HFFc6 (cell line): ENCODE data around the gene ACY1. TPM values are rescaled to one million over a fixed set of nuclear protein-coding genes. Genes with fewer than 3 reads are reported as not detected.

ENCODE experiments used
- DNase-seq: peaks from one replicate; pipeline ENCODE4 v3.0.0-alpha.2; 2018
- H3K27ac Mint-ChIP-seq: 2 replicates; pipeline ENCODE4 v1.8.0; 2020; ENCODE audit warnings: mild to moderate bottlenecking, mixed read lengths
- H3K27me3 Mint-ChIP-seq: 2 replicates; pipeline ENCODE4 v1.8.0; 2021; ENCODE audit warnings: mild to moderate bottlenecking, moderate library complexity, mixed read lengths; ENCODE audit not compliant: insufficient read depth
- H3K36me3 Mint-ChIP-seq: 2 replicates; pipeline ENCODE4 v1.8.0; 2021; ENCODE audit warnings: low read depth, mixed read lengths
- H3K4me1 Mint-ChIP-seq: 2 replicates; pipeline ENCODE4 v1.8.0; 2020; ENCODE audit warnings: low read depth, mixed read lengths
- H3K4me3 Mint-ChIP-seq: 2 replicates; pipeline ENCODE4 v1.8.0; 2020; ENCODE audit warnings: mild to moderate bottlenecking, moderate library complexity, mixed read lengths
- H3K9me3 Mint-ChIP-seq: 2 replicates; pipeline ENCODE4 v1.8.0; 2020; ENCODE audit warnings: mild to moderate bottlenecking, mixed read lengths
- CTCF ChIP-seq: fragments of 200-600 bp; sonication (generic); IDR thresholded peaks from 2 replicates; pipeline ENCODE4 v1.5.0; 2021; ENCODE audit warnings: antibody characterized with exemption, mild to moderate bottlenecking
- total RNA-seq, 6 experiments: library from RNA; stranded (reverse); fragmentation: NEBNext Ultra II Directional; extraction: Animal tissue kit (Norgen Biotek cat#: 25700); gene quantifications; 2 replicates in 1 of 6; 3 replicates in 5 of 6; pipeline ENCODE4 v1.2.3, GENCODE V29; 2021

ACY1 gene
- total RNA-seq, 6 experiments from 2014 or later, result 40.0 to 49.2 (median 41.5) TPM

- DNase-seq, result peak; percentile 40
- H3K4me3 Mint-ChIP-seq, result peak within 1 kb of the TSS; percentile 95
- peaks cover 27% of the 10 kb centered on the region for H3K4me1 Mint-ChIP-seq
- peak within 1 kb of the TSS; percentile 85 for H3K27ac Mint-ChIP-seq
- H3K36me3 Mint-ChIP-seq, result no peaks in the 10 kb centered on the region
- no peaks in the 10 kb centered on the region; the same call in 1 of the 2 replicates for H3K27me3 Mint-ChIP-seq
- H3K9me3 Mint-ChIP-seq, result no peaks in the 10 kb centered on the region
- no peak for TF ChIP-seq CTCF
These were observed 15.8 kb upstream of the ACY1 start, which contains the start of gene PCBP4 for GRCh38 chr3:51967384-51968169. PCBP4 (minus strand) TSS chr3:51967454; CDS start chr3:51961240, 6,214 bp downstream.

GRCh38 chr3:51968170-51968775 lies 15.1 kb upstream of the ACY1 start:
- peak overlapping the region; percentile 77 for H3K27ac Mint-ChIP-seq
- no peaks in the 10 kb centered on the region for H3K36me3 Mint-ChIP-seq
- DNase-seq, result no peak
- H3K9me3 Mint-ChIP-seq, result no peaks in the 10 kb centered on the region
- no peak for TF ChIP-seq CTCF
- peaks cover 21% of the 10 kb centered on the region for H3K4me1 Mint-ChIP-seq
- H3K4me3 Mint-ChIP-seq, result peak overlapping the region; percentile 86
- H3K27me3 Mint-ChIP-seq, result no peaks in the 10 kb centered on the region; the same call in 1 of the 2 replicates

DNA sequence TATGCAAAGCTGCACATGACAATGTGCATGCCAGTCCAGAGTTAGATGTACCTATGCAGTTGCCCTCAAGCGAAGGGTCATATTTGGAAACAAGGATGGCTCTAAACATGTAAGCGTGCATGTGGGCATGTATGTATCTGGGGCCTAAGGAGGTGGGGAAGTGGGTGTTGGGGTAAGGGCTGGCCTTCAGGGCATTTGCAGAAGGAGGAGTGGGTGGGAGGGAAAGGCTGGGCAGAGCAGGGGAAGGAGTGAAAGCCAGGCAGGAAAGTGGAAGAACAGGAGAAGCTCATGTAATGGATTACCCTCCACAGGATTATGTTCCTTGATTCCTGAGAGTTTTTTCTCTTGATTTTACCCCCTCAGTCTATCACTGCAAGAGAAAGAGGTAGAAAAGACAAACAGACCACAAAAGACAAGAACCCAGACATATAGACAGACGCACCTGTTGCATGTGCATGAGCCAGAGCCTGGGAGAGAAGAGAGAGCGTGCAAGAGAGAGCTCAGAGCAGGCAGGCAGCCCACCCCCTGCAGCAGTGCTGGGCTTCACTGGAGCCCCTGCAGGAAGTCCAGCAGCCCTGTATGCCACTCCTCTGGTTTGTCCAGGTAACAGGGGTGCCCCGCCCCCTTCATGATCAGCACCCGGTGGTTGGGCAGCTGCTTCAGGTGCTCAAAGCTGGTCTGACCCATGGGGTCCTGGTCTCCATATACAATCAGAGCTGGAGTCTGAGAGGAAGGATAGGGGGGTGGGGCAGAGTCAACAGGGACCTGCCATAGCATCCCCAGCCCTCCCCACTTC lies 14.3 kb upstream of the ACY1 start:
- H3K27me3 Mint-ChIP-seq, result no peaks in the 10 kb centered on the region; the same call in 1 of the 2 replicates
- H3K4me3 Mint-ChIP-seq, result no peak overlapping the region
- no peaks in the 10 kb centered on the region for H3K9me3 Mint-ChIP-seq
- peaks cover 28% of the 10 kb centered on the region for H3K4me1 Mint-ChIP-seq
- no peak for TF ChIP-seq CTCF
- no peaks in the 10 kb centered on the region; the same call in 1 of the 2 replicates for H3K36me3 Mint-ChIP-seq
- no peak overlapping the region; the same call in 1 of the 2 replicates for H3K27ac Mint-ChIP-seq
- no peak for DNase-seq

DNA sequence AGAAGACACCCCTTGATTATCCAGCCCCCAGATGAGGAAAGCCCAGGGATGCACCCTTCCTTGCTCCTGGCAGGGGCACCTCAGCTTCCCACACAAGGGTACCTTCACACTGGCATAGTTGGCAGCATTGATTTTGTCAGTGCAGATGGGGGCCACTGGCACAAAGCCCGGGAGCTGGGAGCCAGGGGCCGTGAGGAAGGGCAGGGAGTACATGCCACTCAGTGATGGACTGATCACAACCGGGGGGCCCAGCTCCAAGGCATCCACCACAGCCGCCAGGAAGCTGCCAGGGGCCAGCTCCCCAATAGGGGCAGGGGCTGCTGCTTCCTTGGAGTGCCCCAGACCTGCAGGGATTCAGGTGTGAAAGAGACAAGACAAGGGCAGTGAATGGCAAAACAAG lies 13.5 kb upstream of the ACY1 start:
- DNase-seq, result no peak
- Mint-ChIP-seq H3K27me3 (no peaks in the 10 kb centered on the region), H3K36me3 (no peaks in the 10 kb centered on the region; the same call in 1 of the 2 replicates), H3K4me1 (peaks cover 27% of the 10 kb centered on the region), H3K9me3 (no peaks in the 10 kb centered on the region), H3K27ac (no peak overlapping the region), H3K4me3 (no peak overlapping the region)
- TF ChIP-seq CTCF, result no peak

DNA sequence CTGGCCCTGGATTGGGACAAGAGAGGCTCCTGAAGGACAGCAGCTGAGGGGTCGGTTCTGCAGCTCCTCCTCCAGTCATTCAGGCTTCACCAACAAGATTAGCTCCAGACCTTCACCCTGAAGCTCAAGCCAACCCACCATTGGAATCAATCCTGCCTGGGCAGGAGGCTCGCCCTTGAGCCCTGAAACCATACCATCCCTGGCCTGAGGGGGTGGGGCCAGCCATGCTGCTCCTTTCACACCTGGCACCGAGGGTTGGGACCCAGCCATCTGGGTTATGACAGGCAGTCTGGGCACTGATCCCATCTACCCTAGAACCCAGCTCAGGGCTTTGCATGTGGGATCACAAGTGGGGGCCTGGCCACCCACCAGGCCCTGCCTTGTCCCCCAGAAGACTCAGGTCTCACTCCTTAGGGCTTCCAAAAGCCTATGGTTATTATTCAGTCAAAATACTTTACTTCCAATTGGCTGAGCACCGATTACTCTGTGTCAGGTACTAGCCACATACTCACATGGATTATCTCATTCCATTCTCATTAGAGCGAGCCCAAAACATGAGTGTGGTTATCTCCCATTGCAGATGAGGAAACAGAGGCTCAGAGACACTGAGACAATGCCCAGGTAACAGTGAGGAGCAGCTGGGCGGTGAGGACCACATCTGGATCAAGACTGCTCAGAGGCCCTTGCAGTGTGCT lies 12.6 kb upstream of the ACY1 start:
- TF ChIP-seq CTCF, result no peak
- Mint-ChIP-seq H3K9me3 (no peaks in the 10 kb centered on the region), H3K4me3 (no peak overlapping the region), H3K27ac (no peak overlapping the region), H3K27me3 (no peaks in the 10 kb centered on the region), H3K36me3 (no peaks in the 10 kb centered on the region; the same call in 1 of the 2 replicates), H3K4me1 (peaks cover 26% of the 10 kb centered on the region)
- DNase-seq, result no peak
